ENCODE measurements around the gene SCLT1.
"Not testable (repeated sequence)": the region's sequence is repeated elsewhere in the genome, so short reads cannot be mapped to it uniquely, and the experiment has no call there.

SCLT1 gene

DNA sequence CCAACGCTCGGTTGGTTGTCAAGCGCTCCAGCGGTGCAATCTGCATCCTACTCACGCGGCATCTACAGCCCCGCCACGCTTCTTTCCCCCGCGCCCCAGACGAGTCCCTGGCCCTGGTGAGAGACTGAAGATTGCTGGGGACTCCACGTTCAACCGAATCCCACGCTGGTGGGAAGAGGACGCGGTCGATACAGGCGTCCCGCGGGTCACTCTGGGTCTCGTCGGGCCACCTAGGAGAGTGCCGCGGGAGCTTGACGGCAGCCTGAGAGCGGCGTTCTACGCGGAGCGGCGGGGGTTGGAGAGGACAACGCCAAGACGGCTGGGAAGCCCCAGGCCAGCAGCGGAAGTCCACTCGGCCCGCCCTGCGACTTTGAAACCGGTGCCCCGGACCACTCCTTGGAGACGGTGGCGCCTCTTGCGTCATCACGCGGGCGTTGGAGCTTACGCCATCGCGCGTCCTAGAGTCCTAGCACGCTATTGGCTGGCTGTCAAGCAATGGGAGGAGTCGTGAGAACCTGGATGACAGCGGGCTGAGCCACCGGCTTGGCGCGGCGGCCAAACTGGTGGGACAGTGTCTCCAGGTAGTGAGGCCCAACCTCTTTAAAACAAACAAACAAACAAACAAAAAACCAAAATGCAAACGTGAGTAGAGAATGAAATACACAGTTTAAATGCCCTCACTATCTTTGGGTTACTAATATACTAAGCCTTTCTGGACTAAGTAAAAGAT is at the start of gene SCLT1:
Gene SCLT1, minus strand, starts transcription at position 349 of the 730 bp plus-strand sequence. CDS start 436 bp downstream, outside the sequence.
- DNase-seq (ENCODE audit: low read depth in 2 of 2): peak; percentile 75 to 89

GRCh38 chr4:129140521-129140920 is 47.2 kb upstream of the SCLT1 start:
- DNase-seq (ENCODE audit: low read depth in 2 of 2): no peak

DNA sequence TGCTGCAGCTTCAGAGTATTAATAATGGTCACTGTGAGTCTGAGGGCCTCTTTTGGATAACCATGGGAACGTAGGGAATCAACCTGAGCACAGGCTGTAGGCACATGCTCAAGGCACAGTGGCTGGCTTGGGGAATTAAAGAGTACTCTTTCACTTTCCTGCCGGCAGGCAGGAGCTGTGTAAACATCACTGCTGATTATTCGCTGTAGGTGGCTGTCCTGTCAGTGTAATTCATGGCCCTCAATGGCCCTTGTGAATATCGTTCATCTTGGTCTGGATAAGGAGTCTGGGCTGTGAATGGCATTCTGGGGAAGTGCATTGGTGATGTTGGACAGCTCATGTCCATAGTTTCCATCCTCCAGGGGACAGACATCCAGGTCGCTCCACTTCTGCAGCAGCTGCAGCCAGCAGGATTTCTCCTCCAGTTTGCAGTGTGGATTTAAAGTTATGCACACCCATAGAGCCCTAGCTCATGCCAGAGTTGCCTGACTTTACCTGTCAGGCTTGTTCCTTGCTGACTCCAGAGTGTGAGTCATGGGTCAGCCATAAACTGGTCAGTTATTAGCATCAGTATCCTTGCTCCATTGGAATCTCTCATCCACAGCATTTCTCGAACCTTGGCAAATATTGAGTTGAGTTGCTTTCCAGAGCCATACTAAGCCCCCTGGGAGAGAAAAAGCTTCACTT is 45.6 kb upstream of the SCLT1 start:
- DNase-seq (ENCODE audit: low read depth in 2 of 2): no peak

- no peak for DNase-seq (ENCODE audit: low read depth in 2 of 2)
These were observed 43.1 kb upstream of the SCLT1 start for GRCh38 chr4:129136433-129136832.

DNA sequence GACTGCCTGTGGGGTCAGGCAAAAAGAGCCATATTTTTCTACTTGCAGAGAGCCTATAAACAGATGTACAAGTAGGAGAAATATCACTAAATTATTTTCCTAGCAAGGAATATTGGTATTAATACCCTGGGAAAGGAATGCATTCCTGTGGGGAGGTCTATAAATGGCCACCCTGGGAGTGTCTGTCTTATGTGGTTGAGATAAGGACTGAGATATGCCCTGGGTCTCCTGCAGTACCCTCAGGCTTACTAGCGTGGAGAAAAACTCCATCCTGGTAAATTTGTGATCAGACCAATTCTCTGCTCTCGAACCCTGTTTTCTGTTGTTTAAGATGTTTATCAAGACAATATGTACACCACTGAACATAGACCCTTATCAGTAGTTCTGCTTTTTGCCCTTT is 38.0 kb upstream of the SCLT1 start:
- no peak for DNase-seq (ENCODE audit: low read depth in 2 of 2)

DNA sequence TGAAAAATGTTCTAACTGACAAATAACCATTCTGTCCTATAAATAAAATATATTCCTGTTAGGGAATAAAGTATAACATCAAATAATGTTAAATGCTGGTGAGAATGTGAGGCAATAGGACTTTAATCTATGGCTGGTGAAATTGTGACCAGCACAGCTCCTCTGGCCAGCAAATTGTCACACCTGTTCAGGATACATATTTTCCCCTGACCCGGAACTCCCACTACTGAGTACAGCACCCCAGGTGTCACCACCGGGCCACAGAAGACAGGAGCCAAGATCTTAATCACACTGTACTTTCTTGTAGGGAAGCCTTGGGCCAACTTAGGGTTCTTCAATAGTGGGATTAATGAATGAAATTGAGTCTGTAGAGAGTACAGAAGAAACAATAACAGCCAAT is 35.8 kb upstream of the SCLT1 start:
- DNase-seq (ENCODE audit: low read depth in 2 of 2): no peak

GRCh38 chr4:129126614-129127013 is 33.3 kb upstream of the SCLT1 start:
- DNase-seq (ENCODE audit: low read depth in 2 of 2): not testable (repeated sequence)

DNA sequence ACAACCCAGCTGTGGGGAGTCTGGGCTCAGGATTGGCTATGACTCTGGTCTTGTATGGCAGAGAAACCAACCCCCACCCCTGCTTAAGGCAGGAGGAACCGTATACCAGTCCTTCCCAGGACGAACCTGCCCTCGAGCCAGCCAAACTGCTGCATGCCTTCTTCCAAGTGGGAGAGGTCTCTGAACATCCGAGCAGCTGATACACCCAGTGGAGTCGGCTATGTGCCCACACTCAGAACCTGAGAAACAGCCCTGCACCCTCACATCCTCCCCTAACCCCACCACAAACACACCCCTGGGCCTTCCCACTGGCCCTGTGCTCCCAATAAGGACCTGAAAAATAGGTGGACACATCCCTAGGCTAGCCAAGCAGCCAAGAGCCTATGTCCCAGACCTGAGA is 24.4 kb upstream of the SCLT1 start:
- DNase-seq (ENCODE audit: low read depth in 2 of 2): no peak

DNA sequence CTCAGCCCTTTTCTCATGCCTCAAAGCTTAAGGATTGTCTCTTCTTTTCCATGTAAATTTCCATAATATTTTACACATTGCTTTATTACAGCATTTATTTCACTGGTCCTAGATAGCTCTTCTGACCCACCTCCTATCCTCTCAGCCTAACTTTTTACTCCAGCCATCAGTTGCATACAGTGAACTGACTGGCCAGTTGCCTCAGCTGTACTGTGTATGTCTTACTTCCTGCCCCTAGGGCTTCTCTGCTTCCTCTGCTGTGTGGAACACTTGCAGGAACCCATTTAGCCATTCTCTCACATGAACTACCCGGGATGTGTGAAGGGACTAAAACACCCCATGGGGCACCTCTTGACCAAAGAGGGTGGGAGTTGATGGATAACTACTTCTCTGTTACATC is 20.6 kb upstream of the SCLT1 start:
- DNase-seq (ENCODE audit: low read depth in 2 of 2): no peak

DNA sequence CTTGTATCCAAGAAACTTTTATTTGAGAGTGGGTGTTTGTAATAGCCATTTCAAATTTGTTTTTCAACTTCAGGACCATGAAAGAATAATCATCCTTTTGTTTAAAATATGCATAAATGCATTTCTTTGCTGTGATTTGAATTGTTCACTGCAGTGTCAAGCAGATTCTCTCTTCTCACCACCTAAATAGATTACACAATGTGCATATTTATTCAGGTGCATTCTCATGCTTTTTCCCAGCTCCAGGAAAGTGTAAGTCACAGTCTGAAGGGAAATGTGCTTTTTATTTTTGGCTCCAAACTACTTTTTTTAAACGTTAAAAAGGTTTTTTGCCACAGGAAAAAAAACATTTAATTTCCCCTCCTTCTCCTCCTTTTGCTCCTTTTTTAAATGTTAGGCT is 20.1 kb upstream of the SCLT1 start:
- DNase-seq (ENCODE audit: low read depth in 2 of 2): no peak

- no peak for DNase-seq (ENCODE audit: low read depth in 2 of 2)
These were observed 18.6 kb upstream of the SCLT1 start for GRCh38 chr4:129111919-129112318.

- DNase-seq (ENCODE audit: low read depth in 2 of 2): no peak
These were observed 17.6 kb upstream of the SCLT1 start for GRCh38 chr4:129110931-129111330.

DNA sequence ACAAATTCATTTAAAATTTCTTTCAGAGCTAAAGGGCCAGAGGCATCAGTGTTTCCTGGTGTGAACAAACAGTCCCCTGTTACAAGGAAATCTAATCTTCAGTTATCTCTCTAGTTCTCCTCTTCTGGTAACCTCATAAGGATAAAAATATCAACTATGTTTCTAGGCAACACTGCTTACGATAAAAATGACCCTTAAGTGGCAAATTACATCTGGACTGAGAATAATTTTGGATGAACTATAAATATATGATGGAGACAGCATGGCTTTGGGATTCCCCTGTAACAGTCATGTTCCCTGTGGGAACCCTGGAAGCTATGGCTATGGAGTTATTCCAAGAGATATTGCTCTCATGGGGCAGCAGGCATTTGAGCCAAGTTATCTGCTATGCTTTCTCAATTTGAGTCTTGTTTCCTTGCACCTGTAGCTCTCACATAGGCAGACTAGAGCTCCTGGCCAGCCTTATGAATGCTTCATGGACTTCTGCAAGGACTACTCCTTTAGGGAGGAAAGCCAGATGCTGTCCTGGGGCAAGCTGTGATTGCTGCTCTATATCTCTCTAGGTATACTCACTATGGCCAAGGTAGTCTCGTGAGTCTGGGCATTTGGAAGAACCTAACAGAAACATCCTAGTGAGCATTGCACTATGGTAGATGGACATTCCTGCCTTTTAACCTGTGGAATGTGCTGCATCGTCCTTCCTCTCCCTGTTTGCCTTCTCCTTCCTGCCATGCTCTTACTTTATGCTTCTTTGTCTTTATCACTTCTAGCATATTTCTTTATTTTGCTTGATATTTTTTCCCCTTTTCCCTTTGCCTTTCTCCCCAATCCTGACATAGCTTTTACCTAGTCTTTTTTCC is 16.9 kb upstream of the SCLT1 start:
- DNase-seq (ENCODE audit: low read depth in 2 of 2): no peak

- DNase-seq (ENCODE audit: low read depth in 2 of 2): no peak
These were observed 5.2 kb upstream of the SCLT1 start for GRCh38 chr4:129098531-129099001.

GRCh38 chr4:129095811-129096454 is 2.6 kb upstream of the SCLT1 start, which contains the start of gene C4orf33:
TSS of gene C4orf33 (plus strand) at chr4:129096152. CDS start at chr4:129102611, 6,459 bp downstream.
- DNase-seq (ENCODE audit: low read depth in 2 of 2): peak; percentile 20 to 51

GRCh38 chr4:129094347-129094746 is 1.0 kb upstream of the SCLT1 start:
- no peak for DNase-seq (ENCODE audit: low read depth in 2 of 2)

DNA sequence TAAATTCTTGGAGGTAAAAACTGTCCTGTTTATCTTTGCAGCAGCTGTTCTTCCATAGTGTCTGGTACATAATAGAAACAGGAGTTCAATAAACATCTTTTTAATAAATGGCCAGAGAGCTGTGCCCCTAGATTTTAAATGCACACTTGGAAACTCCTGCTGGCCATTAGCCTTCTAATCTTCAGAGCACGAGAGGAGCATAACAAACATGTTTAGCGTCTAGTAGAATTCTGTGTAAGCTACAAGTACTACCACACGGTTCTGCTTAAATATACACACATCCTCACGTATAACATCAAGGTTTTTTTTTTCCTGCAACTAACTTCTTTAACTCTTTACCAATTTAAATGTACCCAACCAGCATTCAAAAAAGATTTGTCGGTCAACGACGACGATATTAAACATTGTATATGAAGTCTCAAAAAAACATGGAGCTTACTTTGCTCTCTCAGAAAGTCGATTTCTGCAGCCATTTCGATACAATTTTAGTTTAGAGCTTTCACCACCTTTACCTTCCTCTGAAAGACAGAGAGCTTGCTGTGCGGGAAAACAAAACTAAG is 628 bp downstream of the SCLT1 start:
- DNase-seq (ENCODE audit: low read depth in 2 of 2): no peak

GRCh38 chr4:129087516-129087915 is 5.8 kb downstream of the SCLT1 start:
- no peak for DNase-seq (ENCODE audit: low read depth in 2 of 2)

- no peak for DNase-seq (ENCODE audit: low read depth in 2 of 2)
These were observed 7.9 kb downstream of the SCLT1 start for GRCh38 chr4:129085472-129085871.

- DNase-seq (ENCODE audit: low read depth in 2 of 2): no peak
These were observed 11.0 kb downstream of the SCLT1 start for GRCh38 chr4:129082302-129082701.

GRCh38 chr4:129080129-129080528 is 13.2 kb downstream of the SCLT1 start:
- DNase-seq (ENCODE audit: low read depth in 2 of 2): no peak

Data from stimulated activated CD4-positive, alpha-beta T cell treated with anti-CD3 and anti-CD28 coated beads, Interleukin-1b, Interleukin-23, amount 100 ng/mL, for 1 hour (primary cell).